RPMI7951 (cell line): Measurements from ENCODE around the gene EML6. TPM values are rescaled to one million over a fixed set of nuclear protein-coding genes. Genes with fewer than 3 reads are reported as not detected.

ENCODE experiments used
- DNase-seq: peaks from one replicate; pipeline ENCODE4 v3.0.0-alpha.2; 2012; ENCODE audit warnings: low read depth
- total RNA-seq: library from RNA; depleted of rRNA; stranded (reverse); fragments of >200 nt; shearing (Covaris generic); gene quantifications from 2 replicates; pipeline ENCODE4 v1.2.3, GENCODE V29; 2014

The EML6 gene
- total RNA-seq, 1 experiment from 2014 or later: 0.72 TPM

DNA sequence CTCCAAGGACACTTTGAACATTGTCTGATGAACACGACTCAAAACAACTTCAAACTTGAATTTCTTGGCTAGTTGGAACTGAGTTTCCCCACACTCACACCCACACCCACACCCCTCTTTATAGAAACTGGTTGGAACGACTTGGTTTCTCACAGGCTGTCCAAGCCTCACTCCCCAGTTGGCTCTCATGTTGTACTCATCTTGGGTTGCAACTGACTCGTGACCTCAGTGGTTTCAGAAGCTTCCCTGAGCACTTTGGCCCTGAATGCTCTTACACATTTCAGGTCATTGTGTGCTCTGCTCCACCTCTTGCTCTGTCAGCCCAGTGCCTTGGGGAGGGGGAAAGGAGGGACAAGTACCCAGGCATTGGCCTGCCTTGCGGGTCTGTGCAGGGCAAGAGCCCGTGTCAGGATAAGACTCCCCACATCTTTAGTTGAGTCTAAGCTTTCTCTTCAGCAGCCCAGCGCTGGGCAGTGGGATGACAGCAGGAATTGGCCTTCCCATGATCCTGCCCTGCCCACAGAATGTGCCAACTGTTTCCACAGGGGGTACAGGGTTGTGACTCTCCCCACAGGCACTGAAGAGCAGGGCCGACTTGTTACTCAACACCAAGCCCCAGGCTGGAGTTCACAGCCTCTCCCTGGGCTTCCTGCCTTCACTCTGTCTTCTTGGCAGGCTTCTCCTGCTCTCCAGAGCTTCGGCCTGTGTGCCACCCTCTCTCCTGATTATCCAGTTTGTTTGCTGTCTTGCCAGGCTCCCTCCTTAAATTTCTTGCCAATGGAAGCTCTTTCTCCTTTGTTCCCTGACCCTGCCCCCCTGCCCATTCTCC, 222.1 kb downstream of the EML6 start:
- DNase-seq: peak; percentile 75

DNA sequence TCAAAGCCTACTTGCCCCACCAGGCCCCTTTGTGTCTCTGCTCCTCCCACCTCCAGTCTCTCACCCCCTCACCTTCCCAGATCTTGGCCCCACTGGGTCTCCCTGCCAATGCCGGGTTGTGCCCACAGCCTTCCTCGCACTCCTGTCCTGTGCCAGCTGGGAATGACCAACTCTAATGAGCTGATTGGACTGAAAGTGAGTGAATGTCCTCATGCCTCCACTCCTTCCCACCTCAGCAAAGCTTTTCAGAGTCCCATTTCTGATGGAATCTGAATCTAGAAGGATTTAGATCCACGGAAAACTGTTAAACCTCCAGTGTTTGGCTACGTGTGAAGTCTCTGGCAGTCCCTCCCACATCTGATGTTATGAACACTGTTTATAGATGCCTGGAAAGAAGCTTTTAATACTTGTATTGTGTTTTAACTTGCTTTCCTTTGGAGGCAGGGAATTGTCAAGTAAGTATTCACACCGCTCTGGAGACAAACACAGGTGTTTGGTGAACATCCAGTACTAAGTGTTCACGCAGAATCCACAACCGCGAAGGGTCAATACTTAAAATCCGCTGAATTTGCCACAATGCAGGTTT, 222.9 kb downstream of the EML6 start:
- no peak for DNase-seq

DNA sequence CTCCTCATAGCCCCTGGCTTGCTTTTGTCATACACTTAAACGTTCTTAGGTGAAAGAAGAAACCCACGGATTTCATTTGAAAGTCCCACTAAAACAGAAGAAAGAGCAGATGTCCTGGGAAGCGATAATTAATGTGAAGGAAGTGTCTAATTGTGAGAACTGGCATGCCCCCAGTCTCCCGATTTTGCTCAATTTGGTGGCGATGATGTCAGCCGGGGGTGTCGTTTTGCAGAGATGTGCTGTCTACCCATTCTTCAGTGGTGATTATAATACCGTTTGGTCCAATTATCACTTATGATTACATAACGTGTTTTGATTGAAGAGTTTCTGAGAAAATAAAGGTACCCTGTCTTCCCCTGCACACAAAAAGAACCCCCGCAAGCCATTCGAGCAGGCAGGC, 223.7 kb downstream of the EML6 start:
- no peak for DNase-seq

DNA sequence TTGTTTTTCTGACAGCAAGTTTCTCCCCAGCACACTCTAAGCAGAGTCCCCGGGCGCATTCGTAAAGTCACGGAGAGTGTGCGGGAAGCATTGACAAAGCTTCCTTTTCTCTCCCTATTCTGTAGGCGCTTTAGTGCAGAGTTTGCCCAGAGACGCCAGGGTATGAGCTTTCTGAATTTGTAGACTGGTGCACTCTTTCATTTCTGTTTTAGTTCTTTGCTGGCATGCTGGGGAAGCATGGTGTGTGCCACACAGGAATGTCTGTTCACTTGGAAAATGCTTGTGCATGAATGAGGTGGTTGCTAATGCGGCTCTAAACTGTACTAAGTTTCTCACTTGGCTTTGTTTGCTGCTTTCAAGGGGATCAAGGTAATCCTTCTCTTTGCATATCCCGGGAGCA, 224.2 kb downstream of the EML6 start:
- no peak for DNase-seq

DNA sequence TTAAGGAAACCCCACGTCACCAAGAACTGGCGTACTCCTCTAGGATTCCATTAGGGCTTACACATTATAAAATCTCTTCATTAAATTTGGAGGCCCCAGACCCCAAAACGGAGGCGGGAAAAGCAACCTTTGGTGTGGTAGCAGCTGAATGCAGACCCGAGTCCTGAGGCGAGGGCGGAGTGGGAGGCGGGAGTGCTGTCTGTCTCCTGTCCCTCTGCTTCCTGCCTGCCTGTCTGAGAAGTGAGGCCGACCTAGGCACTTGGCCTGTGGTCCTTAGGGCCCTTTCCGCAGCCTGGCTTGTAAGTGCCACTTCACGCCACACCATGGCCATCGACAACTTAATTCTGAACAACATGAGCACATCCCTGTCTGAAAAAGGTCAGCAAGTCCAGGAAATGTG, 224.7 kb downstream of the EML6 start:
- DNase-seq: no peak

DNA sequence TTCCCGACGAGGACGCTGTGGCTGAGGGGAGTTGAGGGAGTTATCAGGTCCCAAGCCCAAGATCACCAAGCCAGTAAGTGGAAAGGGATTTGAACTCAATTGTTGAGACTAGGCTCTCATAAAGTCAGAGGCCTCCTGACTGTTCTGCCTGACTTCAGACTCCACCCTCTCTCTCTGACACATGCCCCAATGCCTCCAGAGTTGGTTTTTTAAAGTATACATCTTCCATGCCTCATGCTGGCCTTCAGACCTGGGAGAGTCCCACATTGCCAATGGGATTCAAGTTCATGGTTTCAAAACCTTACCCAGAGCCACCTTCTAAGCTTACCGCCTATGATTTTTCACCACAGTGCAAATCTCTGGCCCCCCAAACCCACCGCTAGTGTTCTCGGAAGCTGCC, 226.0 kb downstream of the EML6 start:
- DNase-seq: no peak

DNA sequence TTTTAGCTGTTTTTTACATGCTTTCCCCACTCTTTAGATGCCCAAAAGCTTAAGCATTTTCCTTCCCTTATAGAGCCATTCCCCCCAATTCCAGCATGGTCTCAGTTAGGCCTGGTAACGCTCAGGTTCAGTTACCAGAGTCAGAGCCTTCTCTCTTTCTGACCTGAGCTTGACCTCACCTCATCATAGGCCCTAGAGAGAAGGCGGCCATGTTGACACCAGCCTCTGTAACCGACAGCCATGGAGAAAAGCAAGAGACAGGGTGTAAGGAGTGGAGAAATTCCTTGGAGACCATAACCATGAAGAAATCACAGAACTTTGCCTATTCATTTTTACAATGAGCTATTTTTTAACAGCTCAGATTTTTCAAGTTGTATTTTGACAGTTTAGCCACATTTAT, 227.3 kb downstream of the EML6 start:
- no peak for DNase-seq

DNA sequence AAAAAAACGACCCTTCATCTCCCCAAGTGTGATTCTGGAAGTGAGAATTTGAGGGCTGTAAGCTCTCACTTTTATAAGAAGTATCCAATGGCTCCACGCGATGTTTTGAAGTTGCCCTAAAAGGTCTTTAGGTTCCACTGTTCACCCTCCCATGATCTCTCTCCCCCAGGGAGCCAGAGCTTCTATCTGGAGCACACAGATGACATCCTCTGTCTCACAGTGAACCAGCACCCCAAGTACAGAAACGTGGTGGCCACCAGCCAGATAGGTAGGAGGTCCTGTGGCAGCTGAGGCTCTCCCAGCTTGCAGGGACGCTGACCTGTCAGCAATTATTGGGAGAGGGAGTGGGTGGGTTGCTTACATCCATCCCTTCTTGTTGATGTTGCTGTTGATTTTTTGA, 229.0 kb downstream of the EML6 start:
- no peak for DNase-seq

DNA sequence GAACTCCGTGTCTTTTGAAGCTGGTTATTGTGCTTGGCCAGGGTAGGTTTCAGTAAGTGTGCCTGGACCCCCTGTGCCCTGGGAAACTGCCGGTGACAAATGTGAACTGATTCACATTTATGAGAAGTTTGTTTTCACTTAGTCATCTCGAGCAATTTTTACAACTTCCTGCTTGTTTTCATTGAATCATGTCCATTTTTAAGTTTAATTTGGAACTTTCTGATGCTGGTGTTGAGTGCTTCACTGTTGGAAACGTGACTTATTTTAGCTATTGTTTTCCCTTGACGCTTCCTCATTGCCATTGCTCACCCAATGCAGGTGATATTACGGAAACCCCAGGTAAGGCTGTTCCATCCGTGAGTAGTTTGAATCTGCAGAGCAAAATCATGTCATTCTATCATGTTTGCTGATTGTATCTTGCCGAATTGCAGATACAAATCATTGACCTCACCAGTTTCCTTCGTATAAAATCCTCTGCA, 229.6 kb downstream of the EML6 start:
- no peak for DNase-seq

DNA sequence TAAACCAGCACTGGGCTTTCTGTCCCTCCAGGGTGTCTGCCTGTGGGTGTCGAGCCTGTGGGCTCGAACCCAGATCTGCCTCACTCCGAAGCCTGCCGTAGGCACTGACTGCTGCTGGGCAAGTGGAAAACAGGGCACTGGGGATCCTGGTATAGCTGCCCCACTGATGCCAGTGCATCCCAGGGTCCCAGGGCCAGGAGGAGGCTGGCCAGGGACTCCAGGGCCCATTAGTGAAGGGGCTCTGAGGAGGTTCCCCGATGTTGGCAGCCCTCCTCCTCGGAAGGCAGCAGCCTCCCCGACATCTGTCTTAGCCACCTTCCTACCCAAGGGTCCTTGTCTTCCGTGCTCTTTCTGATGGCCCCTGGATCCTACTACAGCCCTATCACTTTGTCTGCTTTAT, 230.7 kb downstream of the EML6 start:
- DNase-seq: no peak

DNA sequence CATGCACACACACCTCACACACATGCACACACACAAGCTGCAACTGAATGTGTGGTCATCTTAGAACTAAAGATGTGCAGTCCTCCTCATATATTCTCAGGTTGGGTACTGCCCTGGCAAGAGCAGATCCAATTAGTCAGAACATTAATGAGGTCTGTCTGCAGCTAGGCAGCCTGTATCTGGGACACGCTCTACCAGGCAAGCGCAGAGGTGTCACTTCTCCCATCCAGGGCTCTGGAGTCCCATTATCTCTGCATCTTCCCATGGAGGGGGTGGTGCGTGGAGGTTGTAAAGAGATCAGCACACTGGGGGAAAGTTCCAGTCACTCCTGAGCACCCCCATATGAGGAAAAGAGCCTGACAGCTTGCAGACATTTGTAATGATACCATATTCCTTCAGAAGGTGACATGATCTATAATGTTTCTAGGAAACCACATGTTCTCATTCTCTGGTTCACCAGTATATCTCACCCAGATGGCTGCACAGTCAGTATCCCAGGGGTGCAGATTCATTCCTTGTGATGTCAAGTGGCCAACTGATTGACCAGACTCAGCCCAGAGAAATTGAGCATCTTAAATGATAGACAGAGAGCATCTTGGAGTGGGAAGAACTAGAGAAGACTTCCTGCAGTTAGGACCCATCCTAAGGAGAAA, 231.4 kb downstream of the EML6 start:
- DNase-seq: no peak

DNA sequence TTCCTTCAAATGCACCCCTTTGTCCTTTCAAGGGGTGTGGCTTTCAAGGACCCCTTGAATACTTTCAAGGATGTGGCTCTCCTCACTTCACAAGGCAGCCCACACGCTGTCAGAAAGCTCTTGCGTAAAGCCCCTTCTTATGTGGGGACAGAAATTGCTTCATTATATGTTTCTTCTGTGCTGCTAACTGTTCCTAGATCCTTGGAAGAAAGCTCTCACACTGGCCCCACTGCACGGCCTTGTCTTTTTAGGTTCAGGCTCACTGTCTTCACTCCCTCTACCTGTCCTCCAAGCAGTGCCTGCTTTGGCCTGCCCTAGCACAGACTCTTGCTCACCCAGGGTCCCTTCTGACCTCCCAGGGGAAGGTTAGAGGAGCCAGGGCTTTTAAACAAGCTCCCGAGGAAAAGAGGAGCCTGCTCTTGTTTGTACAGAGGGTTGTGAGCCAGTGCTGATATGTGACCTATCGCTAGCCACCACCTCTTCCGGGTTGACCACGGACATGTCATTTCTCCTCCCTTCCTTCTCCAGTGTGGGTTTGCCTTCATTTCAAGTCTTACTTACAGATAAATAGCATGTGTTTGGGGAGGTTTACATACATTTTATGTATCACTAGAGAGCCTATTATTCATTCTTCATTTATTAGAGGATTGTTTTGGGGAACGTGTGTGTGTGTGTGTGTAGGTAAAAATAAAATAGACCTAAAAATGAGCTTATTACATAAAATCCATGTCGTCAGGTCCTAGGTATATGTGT, 232.1 kb downstream of the EML6 start:
- DNase-seq: no peak

DNA sequence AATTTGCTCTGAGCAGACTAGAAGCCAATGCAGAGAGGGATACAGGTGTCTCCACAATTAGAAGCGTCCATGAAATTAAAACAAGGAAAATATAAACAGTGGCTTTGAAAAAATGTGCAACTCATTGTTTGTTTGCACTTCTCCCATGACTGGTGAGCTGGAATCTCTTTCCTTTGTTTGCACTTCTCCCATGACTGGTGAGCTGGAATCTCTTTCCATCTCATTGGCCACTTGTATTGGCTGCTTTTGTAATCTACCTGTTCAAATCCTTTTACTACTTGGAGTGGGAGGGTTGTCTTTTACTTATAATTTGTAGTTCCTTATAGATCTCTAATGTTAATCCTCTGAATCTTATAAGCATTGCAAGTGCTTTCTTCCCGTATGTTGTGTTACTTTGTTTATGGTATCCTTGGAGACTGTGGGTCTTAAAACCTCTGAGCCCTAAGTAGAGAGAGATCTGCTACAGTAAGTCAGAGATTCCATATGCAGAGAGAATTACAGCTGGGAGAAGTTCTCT, 232.7 kb downstream of the EML6 start:
- no peak for DNase-seq

DNA sequence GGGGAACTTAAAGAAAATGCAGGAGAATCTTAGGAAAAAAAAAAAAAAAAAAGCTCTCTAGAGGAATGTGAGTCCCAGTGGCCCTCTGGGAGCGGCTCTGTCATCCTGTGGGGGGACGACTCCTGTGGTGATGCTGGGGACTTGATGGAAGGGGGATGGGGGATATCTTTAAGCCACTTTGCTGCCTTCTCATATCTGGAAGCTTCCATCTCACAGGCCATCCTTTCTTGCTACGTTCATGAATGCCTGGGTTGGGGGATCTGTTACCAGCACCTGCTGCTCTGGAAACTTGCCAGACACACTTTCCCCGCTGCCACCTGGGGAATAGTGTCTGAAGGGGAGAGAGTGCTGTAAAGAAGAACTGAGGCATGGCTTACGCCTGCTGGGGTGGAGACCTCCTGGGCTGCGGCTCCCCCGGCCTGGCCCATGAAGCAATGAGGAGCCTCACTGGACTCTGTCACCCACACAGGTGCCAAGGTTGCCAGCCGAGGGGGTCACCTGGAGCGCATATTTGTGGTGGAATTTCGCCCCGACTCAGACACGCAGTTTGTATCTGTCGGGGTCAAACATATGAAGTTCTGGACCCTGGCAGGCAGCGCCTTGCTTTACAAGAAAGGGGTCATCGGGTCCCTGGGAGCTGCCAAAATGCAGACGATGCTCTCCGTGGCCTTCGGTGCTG, 234.0 kb downstream of the EML6 start:
- no peak for DNase-seq

DNA sequence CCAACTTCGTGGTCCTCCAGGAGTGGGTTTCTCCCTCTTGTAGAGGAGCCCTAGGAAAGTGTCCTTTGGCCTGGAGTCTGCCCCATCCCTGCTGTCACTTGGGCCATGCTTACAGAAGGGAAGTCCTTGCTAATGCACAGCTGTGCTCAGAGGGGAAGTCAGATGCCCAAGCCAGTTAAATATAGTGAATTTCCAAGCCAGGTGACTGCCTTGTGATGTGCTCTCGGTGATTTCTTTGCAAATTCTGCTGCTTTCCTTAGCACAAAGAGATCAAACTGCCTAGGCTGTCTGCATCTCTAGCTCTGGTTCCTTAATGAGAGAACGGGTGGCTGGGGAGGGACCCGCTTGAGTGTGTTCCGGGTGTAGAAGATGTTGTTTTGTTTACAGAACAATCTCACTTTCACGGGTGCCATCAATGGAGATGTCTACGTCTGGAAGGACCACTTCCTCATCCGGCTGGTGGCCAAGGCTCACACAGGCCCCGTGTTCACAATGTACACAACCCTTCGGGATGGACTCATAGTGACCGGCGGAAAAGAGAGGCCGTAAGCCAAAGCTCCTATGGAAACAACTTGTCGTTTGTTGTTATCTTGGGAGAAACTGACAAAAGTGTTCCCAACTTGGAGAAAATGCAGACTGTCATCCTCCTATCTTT, 235.4 kb downstream of the EML6 start:
- no peak for DNase-seq

DNA sequence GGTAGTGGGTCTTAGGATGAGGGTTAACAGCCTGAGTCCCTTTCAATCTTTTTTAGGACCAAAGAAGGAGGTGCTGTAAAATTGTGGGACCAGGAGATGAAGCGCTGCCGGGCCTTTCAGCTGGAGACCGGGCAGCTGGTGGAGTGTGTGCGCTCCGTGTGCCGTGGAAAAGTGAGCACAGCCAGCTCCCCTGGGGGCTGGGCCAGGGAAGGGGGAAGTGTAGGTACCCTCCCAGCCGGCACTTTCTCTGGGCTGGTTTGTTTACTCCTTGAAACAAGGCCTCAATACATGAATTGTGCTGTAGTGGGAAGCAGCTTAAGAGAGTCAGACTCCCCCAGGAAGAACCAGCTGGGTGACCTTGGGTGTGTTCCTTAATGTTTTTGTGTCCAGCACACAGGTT, 236.7 kb downstream of the EML6 start:
- DNase-seq: no peak

DNA sequence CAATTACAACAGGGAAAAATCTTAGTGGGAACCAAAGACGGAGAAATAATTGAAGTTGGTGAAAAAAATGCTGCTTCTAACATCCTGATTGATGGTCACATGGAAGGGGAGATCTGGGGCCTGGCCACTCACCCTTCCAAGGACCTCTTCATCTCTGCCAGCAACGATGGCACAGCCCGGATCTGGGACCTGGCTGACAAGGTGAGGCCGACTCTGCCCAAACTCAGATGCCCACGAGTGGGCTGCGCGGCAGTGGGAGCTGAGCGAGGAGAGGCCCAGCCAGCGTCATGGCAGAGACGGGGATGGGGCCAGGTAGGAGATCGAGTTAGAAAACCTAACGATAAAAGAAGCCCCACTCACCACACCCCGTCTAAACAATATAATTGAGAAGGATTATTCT, 239.0 kb downstream of the EML6 start:
- no peak for DNase-seq

DNA sequence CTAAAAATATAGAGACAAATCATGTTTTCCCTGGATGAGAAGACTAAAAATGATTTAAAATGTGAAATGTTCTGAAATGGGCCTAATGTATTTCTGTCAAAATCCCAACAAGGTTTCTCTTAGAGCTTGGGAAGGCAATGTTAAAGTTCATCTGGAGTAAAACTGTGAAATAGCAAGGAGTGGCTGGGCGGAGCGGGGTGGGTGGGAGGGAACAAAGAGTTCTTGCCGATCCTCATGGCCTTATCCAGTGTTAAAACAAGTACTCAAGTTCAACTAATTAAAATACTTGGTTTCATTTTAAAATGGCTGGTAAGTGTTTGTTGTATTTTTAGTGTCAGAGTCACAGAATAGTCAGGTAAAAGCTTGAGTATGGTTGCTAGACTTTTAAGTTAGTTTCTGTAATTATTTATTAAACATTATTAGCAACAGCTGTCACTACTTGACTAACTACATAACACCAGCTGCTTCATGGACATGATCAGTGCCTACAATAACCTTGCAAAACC, 239.5 kb downstream of the EML6 start:
- no peak for DNase-seq

DNA sequence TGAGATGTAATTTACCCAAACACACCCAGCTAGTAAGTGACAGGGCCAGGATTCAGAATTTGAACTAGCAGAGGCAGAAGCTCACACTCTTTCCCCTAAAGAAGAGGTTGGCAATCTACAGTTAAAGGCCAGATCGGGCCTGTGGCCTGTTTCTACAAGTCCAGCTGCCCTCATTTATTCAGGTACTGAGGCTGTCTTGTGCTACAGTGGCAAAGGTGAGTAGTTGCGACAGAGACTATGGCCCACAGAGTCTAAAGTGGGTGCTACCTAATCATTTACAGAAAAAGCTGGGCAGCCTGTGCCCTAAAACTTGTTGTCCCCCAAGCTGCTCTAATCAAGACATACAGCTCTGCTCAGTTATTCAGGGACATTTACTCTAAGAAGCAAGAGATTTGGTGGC, 240.0 kb downstream of the EML6 start:
- DNase-seq: no peak

DNA sequence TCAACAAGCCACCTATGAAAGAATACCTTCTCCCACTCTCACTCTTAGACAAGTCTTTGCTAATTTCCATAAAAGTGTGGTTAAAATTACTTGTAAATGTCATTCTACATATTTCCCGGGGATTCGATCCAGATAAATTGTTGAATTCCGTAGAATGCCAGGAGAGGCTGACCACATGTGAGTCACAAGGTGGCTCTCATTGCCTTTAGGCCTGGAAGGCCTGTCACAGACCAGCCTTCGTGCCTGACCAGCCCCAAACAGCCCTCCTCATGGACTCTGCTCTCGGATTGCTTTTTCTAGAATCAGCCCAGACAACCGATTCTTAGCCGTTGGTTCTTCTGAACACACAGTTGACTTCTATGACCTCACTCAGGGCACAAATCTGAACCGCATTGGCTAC, 240.8 kb downstream of the EML6 start:
- DNase-seq: peak; percentile 84

DNA sequence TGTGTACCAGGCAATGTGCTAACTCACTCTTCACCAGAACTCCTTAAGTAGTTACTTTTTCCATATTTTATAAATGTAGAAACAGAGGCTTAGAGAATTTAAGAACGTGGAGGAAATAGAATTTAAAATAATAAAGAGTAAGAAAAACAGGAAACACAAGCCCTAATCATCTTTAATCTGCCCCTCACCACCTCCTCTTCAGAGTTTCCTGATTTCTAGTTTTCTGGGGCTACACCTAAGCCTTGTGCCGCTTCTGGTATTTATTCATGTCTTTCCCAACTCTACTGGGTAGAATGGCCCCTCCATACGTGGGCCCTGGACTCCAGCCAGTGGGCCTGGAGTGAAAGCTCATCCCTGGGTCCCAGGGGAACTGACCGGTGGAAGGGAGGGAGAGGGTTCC, 241.4 kb downstream of the EML6 start:
- no peak for DNase-seq
